NCI-H146 treated with DMSO at 0.1 percent for 48 hours (cell line): ENCODE results near the gene TFAM.

Experiments used
- DNase-seq: peaks from one replicate; lab custom pipeline; 2025; ENCODE audit not compliant: unreplicated experiment; lab: John Stamatoyannopoulos, UW

The TFAM gene

GRCh38 chr10:58433066-58433465 lies 47.9 kb downstream of the TFAM start:
- no peak for DNase-seq

DNA sequence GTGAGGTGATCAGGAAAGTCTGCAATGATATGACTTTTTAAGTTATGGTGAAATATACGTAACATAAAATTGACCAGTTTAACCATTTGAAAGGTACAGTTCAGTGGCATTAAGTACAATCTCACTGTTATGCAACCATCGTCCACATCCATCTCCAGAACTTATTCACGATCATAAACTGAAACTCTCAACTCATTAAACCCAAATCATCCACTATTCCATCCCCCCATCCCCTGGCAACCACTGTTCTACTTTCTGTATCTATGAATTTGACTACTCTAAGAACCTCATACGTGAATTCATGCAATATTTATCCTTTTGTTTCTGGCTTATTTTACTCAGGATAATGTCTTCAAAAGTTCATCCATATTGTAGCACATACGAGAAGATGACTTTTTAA lies 48.4 kb downstream of the TFAM start:
- no peak for DNase-seq

DNA sequence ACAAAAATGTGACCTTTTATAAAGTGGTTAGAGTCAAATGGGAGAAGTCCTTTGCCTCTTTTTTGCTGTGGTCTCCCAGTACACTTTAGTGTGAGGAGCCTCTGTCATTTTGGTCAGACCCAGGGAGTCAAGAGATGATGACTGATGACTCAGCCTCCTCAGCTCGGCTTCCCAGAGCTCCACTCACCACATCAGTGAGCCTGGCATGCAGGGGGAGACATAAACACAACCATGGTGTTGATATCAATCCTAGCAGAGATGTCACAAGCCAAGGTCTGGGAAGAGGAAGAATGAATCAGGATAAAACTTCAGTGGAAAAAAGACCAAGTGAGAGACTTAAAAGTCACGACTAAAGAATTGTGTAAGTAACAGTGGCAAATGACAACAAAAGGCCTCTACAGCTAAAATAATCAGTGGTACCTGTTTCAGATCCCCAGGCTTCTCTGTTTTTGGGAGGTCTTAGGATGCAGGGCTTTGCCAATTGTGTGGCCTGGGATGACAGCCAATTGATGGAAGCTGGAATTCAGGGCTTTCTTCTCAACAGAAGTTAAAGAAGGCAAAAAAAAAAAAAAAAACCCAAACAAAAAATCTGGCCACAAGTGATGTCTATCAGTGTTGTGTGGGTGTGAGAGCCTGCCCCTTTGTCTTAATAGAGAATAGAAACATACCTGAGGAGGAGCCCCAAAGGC lies 50.2 kb downstream of the TFAM start:
- no peak for DNase-seq

- DNase-seq, result no peak
Observed at GRCh38 chr10:58436071-58436470, 50.9 kb downstream of the TFAM start.

- DNase-seq, result no peak
Observed at GRCh38 chr10:58438340-58438871, 53.2 kb downstream of the TFAM start.

GRCh38 chr10:58438986-58439385 lies 53.8 kb downstream of the TFAM start:
- DNase-seq, result no peak

- no peak for DNase-seq
Observed at GRCh38 chr10:58439632-58440364, 54.6 kb downstream of the TFAM start.

GRCh38 chr10:58440484-58440883 lies 55.3 kb downstream of the TFAM start:
- no peak for DNase-seq

DNA sequence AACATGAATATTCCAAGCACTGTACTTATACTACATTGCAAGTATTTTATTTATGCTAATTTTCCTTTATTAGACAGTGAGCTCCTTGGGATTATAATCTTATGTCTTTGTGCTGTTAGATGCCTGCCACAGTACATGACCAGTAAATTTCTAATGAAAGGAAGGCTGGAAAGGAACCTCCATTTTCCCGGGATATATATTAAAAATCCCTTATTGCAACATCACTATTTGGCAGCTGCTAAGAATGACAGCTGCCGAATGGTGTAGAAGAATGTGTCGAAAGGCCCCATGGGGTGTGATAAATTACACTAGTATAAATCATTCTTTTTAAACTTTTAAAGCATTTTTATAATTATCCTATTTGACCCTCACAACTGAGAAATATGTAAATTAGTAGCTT lies 59.1 kb downstream of the TFAM start:
- DNase-seq, result no peak

GRCh38 chr10:58444876-58445275 lies 59.7 kb downstream of the TFAM start:
- DNase-seq, result no peak

- DNase-seq, result no peak
Observed at GRCh38 chr10:58448121-58448935, 63.1 kb downstream of the TFAM start.
